Stromal cell of bone marrow (primary cell): ENCODE data around the gene UGT8.
A peak's percentile ranks its signal among the peaks of the same experiment; 100 is the strongest.

Experiments
- DNase-seq: peaks from one replicate; pipeline ENCODE4 v3.0.0-alpha.2; 2012; ENCODE audit warnings: low read depth

UGT8 gene

DNA sequence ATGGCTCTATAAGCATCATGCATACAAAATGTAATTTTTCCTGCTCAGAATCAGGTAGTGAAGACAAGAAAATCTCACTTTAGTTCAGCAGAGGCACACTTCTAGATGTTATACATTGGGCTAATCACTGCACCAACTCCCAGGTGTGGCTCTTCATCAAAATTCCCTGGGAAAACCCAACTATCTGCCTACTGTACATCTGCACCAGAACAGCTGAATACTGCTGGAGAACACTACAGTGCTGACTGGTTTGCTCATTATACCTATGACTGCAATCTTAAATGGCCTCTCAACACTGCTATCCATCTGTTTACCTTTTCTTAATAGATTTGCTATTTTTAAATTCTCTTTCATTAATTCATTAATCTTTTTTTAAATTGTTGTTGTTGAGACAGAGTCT is 92.0 kb downstream of the UGT8 start:
- no peak for DNase-seq

GRCh38 chr4:114691865-114692264 is 93.3 kb downstream of the UGT8 start:
- no peak for DNase-seq

DNA sequence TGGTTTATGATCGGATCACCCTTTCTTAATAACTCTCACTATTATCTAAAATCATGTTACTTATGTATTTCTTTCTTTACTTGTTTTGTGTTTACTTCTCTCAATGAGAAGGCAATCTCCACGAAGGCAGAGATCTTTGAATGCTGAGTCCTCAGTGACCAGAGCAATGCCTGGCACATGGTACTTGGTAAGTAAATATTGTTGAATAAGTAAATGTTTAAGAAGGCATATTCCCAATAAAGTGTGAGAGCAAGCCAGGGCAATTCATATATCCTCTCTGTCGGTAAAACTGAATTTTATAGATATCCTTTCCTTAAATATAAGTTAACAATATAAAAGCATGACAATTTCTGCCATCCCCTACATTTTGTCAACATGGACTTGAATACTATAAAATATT is 94.4 kb downstream of the UGT8 start:
- no peak for DNase-seq

- DNase-seq: peak; percentile 5
Measured at GRCh38 chr4:114694770-114695169, 96.2 kb downstream of the UGT8 start.

GRCh38 chr4:114698231-114698630 is 99.6 kb downstream of the UGT8 start:
- DNase-seq: no peak

GRCh38 chr4:114701491-114701890 is 102.9 kb downstream of the UGT8 start:
- no peak for DNase-seq

DNA sequence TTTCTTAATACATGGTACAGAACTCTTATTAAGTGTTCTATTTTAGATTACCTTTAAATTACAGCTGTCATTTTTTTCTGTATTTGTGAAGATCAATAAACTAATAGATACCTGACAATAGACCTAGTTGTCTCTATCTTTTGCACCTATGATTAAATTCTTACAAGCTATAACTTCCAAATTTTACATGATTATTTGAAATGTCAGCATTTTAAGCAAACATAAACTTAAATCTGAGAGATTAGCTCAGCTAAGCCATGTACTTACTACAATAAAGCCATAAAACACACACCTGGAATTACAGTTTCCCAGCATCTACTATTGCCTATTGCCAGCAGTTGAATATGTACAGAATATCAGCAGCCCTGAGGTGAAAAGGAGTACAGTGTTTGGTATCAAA is 118.8 kb downstream of the UGT8 start:
- no peak for DNase-seq

GRCh38 chr4:114725066-114725465 is 126.5 kb downstream of the UGT8 start:
- no peak for DNase-seq

DNA sequence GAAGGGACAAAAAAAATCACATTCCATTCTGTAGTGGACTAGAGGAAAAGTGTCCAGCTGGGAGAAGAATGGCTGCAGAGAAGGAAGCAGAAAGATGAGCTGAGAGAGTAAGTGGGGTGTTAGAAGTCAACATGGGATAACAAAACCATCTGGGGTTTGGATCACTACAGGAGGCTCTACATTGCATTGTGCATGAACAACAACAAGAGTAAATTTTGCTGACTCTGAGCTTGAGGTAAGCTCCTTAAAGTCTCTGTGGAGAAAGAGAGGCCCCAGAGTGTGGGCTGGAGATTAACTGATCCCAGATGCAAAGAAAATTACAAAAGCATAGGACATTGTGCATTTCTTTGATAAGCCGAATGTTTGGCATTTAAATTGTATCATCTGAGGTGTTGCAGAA is 128.9 kb downstream of the UGT8 start:
- no peak for DNase-seq
